Uterus (tissue), 2 donors: ENCODE results near the gene CIAO3.

ENCODE experiments used
- CTCF ChIP-seq, 4 experiments: fragments of 200-600 bp in 2 of 4; fragments of 450-650 bp in 2 of 4; sonication (generic) in 2 of 4; IDR thresholded peaks; one replicate each; pipeline ENCODE4 v1.5.1; 2016 to 2019; ENCODE audit warnings: antibody characterized with exemption in 4 of 4, mild to moderate bottlenecking in 2 of 4, moderate library complexity in 1 of 4
- POLR2A ChIP-seq, 2 donors: fragments of 450-650 bp; IDR thresholded peaks; one replicate each; pipeline ENCODE4 v1.6.1; 2016; ENCODE audit warnings: antibody characterized with exemption in 2 of 2, mild to moderate bottlenecking in 1 of 2, moderate library complexity in 1 of 2

GRCh38 chr16:763369-764183 lies 22.8 kb upstream of the CIAO3 start:
- no peak for TF ChIP-seq POLR2A (IDR thresholded peaks at IDR 0.05)
- TF ChIP-seq CTCF (IDR thresholded peaks at IDR 0.05): no peak
